ENCODE data around the gene ERICH6. TPM values are rescaled to one million over a fixed set of nuclear protein-coding genes. Genes with fewer than 3 reads are reported as not detected.

The ERICH6 gene
- total and polyA plus RNA-seq, 8 donors, result 0.37 TPM; not detected in 7

GRCh38 chr3:150620002-150620689 lies 83.6 kb downstream of the ERICH6 start:
- no peak overlapping the region for H3K27ac ChIP-seq
- H3K27me3 ChIP-seq, result no peaks in the 10 kb centered on the region
- no peaks in the 10 kb centered on the region for H3K9me3 ChIP-seq
- H3K4me3 ChIP-seq, result no peak overlapping the region
- intact Hi-C loops (cut with DNase I; ENCODE audit: low total_unique reads), result no loop called here
- peaks cover 0 to 58% (median 24%) of the 10 kb centered on the region in 4 donors for H3K4me1 ChIP-seq
- 59 to 75% (median 64%) methylated on average over 7 of the region's 7 CpGs for WGBS, 5 donors
- TF ChIP-seq CTCF (IDR thresholded peaks at IDR 0.05), result no peak
- no peak for TF ChIP-seq POLR2A (IDR thresholded peaks at IDR 0.05)
- TF ChIP-seq EP300 (IDR thresholded peaks at IDR 0.05), result no peak
- no peak for TF ChIP-seq POLR2AphosphoS5 (IDR thresholded peaks at IDR 0.05)
- no peak for DNase-seq
- peaks cover 2 to 27% (median 16%) of the 10 kb centered on the region in 4 donors for H3K36me3 ChIP-seq

- intact Hi-C loops (cut with DNase I; ENCODE audit: low total_unique reads), result no loop called here
Measured at GRCh38 chr3:150613709-150614480, 89.8 kb downstream of the ERICH6 start.

GRCh38 chr3:150613034-150613433 lies 90.7 kb downstream of the ERICH6 start:
- Histone ChIP-seq H3K27me3 (no peaks in the 10 kb centered on the region), H3K9me3 (no peaks in the 10 kb centered on the region), H3K27ac (no peak overlapping the region), H3K4me1 (peaks cover 0 to 63% (median 40%) of the 10 kb centered on the region in 4 donors), H3K36me3 (peaks cover 8 to 12% (median 10%) of the 10 kb centered on the region in 4 donors), H3K4me3 (no peak overlapping the region)
- WGBS, 5 donors, result 94 to 99% (median 94%) methylated on average over 2 of the region's 2 CpGs
- intact Hi-C loops (cut with DNase I; ENCODE audit: low total_unique reads), result no loop called here
- DNase-seq, result no peak
- TF ChIP-seq POLR2AphosphoS5 (IDR thresholded peaks at IDR 0.05), result no peak
- TF ChIP-seq POLR2A (IDR thresholded peaks at IDR 0.05), result no peak
- TF ChIP-seq CTCF (IDR thresholded peaks at IDR 0.05), result no peak
- TF ChIP-seq EP300 (IDR thresholded peaks at IDR 0.05), result no peak

More at GRCh38 chr3:150613709-150614480, 89.8 kb downstream of the ERICH6 start:
- 70 to 91% (median 83%) methylated on average over 2 of the region's 2 CpGs for WGBS, 5 donors
- Histone ChIP-seq H3K27me3 (no peaks in the 10 kb centered on the region), H3K27ac (no peak overlapping the region), H3K4me3 (no peak overlapping the region), H3K4me1 (peaks cover 0 to 54% (median 34%) of the 10 kb centered on the region in 4 donors), H3K9me3 (no peaks in the 10 kb centered on the region), H3K36me3 (peaks cover 8 to 16% (median 13%) of the 10 kb centered on the region in 4 donors)
- TF ChIP-seq POLR2A (IDR thresholded peaks at IDR 0.05) (no peak), EP300 (IDR thresholded peaks at IDR 0.05) (no peak), CTCF (IDR thresholded peaks at IDR 0.05) (no peak), POLR2AphosphoS5 (IDR thresholded peaks at IDR 0.05) (no peak)
- no peak for DNase-seq

GRCh38 chr3:150612494-150612893 lies 91.2 kb downstream of the ERICH6 start:
- no peak for TF ChIP-seq POLR2A (IDR thresholded peaks at IDR 0.05)
- TF ChIP-seq EP300 (IDR thresholded peaks at IDR 0.05), result no peak
- TF ChIP-seq CTCF (IDR thresholded peaks at IDR 0.05), result no peak
- TF ChIP-seq POLR2AphosphoS5 (IDR thresholded peaks at IDR 0.05), result no peak
- intact Hi-C loops (cut with DNase I; ENCODE audit: low total_unique reads), result no loop called here
- Histone ChIP-seq H3K9me3 (no peaks in the 10 kb centered on the region), H3K4me3 (no peak overlapping the region), H3K36me3 (peaks cover 8 to 12% (median 10%) of the 10 kb centered on the region in 4 donors), H3K27me3 (no peaks in the 10 kb centered on the region), H3K4me1 (peaks cover 0 to 67% (median 45%) of the 10 kb centered on the region in 4 donors), H3K27ac (no peak overlapping the region)
- 79 to 85% (median 80%) methylated on average over 1 of the region's 1 CpG for whole genome bisulfite sequencing, 5 donors
- DNase-seq, result no peak

Measured in stomach (tissue), 9 donors.